DMS53 (cell line): Measurements from ENCODE around the gene NUTM2A.
"Not testable (repeated sequence)": the region's sequence is repeated elsewhere in the genome, so short reads cannot be mapped to it uniquely, and the experiment has no call there.

Experiments used
- DNase-seq: peaks from one replicate; lab custom pipeline; 2025; lab: John Stamatoyannopoulos, UW

Gene NUTM2A

DNA sequence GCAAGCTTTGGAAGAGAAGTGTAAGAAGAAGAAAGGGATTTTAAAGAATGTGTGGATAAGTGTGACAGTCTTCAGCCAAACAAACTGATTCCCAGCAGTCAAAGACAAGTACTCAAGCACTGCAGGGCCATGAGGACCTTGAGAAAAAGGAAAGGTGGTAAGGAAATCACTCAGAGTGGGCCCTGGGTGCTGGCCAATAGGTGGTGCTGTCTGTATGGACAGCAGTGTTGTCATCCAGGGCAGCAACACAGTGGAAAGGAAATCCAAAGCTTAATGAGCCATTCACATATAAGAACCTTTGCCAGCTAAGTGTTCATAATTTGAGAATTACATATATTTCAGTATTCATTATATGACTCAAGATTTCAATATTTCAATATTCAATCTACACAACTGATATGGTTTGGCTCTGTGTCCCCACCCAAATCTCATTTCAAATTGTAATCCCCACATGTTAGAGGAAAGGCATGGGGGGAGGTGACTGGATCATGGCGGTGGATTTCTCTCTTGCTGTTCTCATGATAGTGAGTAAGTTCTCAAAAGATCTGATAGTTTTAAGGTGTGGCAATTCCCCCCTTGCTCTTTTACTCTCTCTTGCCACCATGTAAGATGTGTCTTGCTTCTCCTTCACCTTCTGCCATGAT lies 55.6 kb downstream of the NUTM2A start:
- DNase-seq, result not testable (repeated sequence)
